Measurements from ENCODE around the gene DNAJC7.

- TF ChIP-seq CTCF (conservative IDR thresholded peaks at IDR 0.05; ENCODE audit: low read depth, low read length) (no peak), EZH2 (IDR thresholded peaks at IDR 0.05; ENCODE audit: borderline replicate concordance, low read depth, low read length, poor library complexity, severe bottlenecking) (no peak)
Observed at GRCh38 chr17:42062681-42063080, 45.4 kb upstream of the DNAJC7 start.

Measured in A673 (cell line).